ENCODE results near the gene RRAGD.
"Not testable (repeated sequence)": the region's sequence is repeated elsewhere in the genome, so short reads cannot be mapped to it uniquely, and the experiment has no call there.

RRAGD gene

GRCh38 chr6:89400912-89401399 lies 11.1 kb downstream of the RRAGD start:
- H3K9me3 Mint-ChIP-seq: no peaks in the 10 kb centered on the region
- H3K36me3 Mint-ChIP-seq (ENCODE audit: low read depth): no peaks in the 10 kb centered on the region
- H3K27me3 Mint-ChIP-seq (ENCODE audit: low read depth): peaks cover 1% of the 10 kb centered on the region
- no peak overlapping the region for H3K4me3 Mint-ChIP-seq
- no peak overlapping the region for H3K27ac Mint-ChIP-seq
- peaks cover 6% of the 10 kb centered on the region for H3K4me1 Mint-ChIP-seq (ENCODE audit: low read depth)

- Mint-ChIP-seq H3K27me3 (ENCODE audit: low read depth) (no peaks in the 10 kb centered on the region), H3K27ac (no peak overlapping the region), H3K36me3 (ENCODE audit: low read depth) (no peaks in the 10 kb centered on the region), H3K4me1 (ENCODE audit: low read depth) (peaks cover 6% of the 10 kb centered on the region), H3K9me3 (no peaks in the 10 kb centered on the region), H3K4me3 (no peak overlapping the region)
Observed at GRCh38 chr6:89400050-89400449, 12.0 kb downstream of the RRAGD start.

DNA sequence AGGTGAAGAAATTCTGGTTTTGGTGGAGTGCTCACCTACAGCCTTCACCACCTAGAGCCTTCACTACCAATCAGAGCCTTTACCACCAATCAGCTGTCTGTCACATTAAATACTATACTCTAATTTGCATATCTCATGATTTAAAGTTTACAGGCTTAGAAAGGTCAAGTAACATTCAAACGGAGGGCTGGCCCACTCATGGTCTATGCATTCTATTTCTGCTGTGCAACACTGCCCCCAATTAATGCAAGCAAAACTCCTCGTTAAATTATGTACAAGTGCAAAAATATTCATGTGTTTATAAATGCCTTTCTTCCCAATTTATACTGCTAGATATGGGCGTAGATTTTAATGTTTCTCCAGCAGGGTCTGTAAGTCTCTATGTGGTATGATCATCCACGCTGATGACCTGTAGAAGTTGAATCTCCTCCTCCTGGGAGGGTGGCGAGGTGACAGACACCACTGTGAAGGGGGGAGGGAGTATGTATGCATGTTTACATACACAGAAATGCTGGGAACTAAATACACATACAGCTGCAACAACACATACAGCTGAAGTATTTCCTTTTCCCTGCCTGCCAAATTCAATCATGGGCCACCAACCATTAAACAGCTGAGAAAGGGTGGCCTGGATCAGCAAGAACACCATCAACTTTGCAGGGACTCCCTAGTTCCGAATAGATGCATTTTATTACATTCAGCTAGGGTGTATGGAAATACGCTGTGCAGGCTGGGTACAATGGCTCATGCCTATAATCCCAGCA lies 13.1 kb downstream of the RRAGD start:
- H3K27me3 Mint-ChIP-seq (ENCODE audit: low read depth): peaks cover 5% of the 10 kb centered on the region
- H3K27ac Mint-ChIP-seq: no peak overlapping the region
- H3K4me3 Mint-ChIP-seq: no peak overlapping the region
- H3K9me3 Mint-ChIP-seq: no peaks in the 10 kb centered on the region
- H3K36me3 Mint-ChIP-seq (ENCODE audit: low read depth): no peaks in the 10 kb centered on the region
- peaks cover 6% of the 10 kb centered on the region for H3K4me1 Mint-ChIP-seq (ENCODE audit: low read depth)

- H3K36me3 Mint-ChIP-seq (ENCODE audit: low read depth); H3K27ac Mint-ChIP-seq; H3K4me3 Mint-ChIP-seq; H3K9me3 Mint-ChIP-seq; H3K4me1 Mint-ChIP-seq (ENCODE audit: low read depth): not testable (repeated sequence)
- H3K27me3 Mint-ChIP-seq (ENCODE audit: low read depth): peaks cover 12% of the 10 kb centered on the region
Observed at GRCh38 chr6:89397884-89398283, 14.2 kb downstream of the RRAGD start.

DNA sequence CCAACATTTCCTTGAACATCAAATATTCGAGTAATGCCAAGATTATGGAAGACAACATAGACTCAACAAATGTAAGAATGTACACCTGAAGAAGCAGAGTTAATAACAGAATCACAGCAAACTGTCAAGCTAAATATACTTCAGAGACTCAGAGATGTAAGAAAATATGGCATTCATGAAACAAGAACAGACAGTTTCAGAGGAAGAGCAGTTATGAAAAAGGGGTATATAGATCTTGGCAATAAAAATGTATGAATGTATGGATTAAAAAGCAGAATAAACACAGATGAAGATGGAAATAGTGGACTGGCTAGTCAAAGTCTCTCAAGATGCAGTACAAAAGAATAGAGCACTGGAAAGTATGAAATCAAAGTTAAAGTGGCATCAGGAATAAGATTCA lies 18.4 kb downstream of the RRAGD start:
- Mint-ChIP-seq H3K36me3 (ENCODE audit: low read depth) (peaks cover 6% of the 10 kb centered on the region), H3K9me3 (peaks cover 7% of the 10 kb centered on the region), H3K4me3 (no peak overlapping the region), H3K27me3 (ENCODE audit: low read depth) (peaks cover 12% of the 10 kb centered on the region), H3K27ac (no peak overlapping the region), H3K4me1 (ENCODE audit: low read depth) (peaks cover 6% of the 10 kb centered on the region)

DNA sequence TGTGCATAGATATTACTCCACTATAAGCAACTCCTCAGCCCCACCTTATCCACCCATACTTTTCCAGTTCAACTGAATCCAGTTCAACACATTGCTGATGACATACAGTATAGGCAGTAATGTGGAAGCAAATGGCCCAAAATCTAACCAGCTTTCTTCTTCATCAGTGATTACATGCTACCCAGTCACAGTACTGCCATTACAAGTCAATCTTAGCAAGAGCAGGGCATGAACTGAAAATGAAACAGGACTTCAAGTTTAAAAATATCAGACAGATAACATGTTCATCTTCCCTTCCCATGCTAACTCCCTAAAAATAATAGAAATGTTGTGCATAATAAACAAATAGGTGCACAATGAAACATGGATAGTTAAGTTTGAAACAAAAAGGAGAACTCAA lies 19.2 kb downstream of the RRAGD start:
- H3K4me3 Mint-ChIP-seq: no peak overlapping the region
- peaks cover 6% of the 10 kb centered on the region for H3K36me3 Mint-ChIP-seq (ENCODE audit: low read depth)
- peaks cover 12% of the 10 kb centered on the region for H3K27me3 Mint-ChIP-seq (ENCODE audit: low read depth)
- peaks cover 6% of the 10 kb centered on the region for H3K4me1 Mint-ChIP-seq (ENCODE audit: low read depth)
- no peak overlapping the region for H3K27ac Mint-ChIP-seq
- peaks cover 7% of the 10 kb centered on the region for H3K9me3 Mint-ChIP-seq

DNA sequence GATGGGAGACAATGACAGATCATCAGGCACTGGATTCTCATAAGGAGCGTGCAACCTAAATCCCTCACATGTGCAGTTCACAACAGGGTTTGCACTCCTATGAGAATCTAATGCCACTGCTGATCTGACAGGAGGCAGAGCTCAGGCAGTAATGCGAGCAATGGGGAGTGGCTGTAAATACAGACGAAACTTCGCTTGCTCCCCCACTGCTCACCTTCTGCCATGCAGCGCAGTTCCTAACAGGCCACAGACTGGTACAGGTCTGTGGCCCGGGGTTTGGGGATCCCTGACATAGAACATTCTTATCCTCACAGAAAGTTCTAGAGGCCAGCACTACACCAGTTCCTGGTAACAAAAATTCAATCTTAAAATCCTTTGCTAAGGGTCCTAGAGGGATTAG lies 23.2 kb downstream of the RRAGD start:
- H3K4me1 Mint-ChIP-seq (ENCODE audit: low read depth): peaks cover 9% of the 10 kb centered on the region
- peaks cover 11% of the 10 kb centered on the region for H3K36me3 Mint-ChIP-seq (ENCODE audit: low read depth)
- peaks cover 6% of the 10 kb centered on the region for H3K9me3 Mint-ChIP-seq
- H3K27ac Mint-ChIP-seq: no peak overlapping the region
- no peak overlapping the region for H3K4me3 Mint-ChIP-seq
- peaks cover 6% of the 10 kb centered on the region for H3K27me3 Mint-ChIP-seq (ENCODE audit: low read depth)

GRCh38 chr6:89387516-89388201 lies 24.4 kb downstream of the RRAGD start:
- no peaks in the 10 kb centered on the region for H3K27me3 Mint-ChIP-seq (ENCODE audit: low read depth)
- H3K4me3 Mint-ChIP-seq: no peak overlapping the region
- H3K9me3 Mint-ChIP-seq: no peaks in the 10 kb centered on the region
- peaks cover 5% of the 10 kb centered on the region for H3K4me1 Mint-ChIP-seq (ENCODE audit: low read depth)
- H3K27ac Mint-ChIP-seq: no peak overlapping the region
- peaks cover 9% of the 10 kb centered on the region for H3K36me3 Mint-ChIP-seq (ENCODE audit: low read depth)

DNA sequence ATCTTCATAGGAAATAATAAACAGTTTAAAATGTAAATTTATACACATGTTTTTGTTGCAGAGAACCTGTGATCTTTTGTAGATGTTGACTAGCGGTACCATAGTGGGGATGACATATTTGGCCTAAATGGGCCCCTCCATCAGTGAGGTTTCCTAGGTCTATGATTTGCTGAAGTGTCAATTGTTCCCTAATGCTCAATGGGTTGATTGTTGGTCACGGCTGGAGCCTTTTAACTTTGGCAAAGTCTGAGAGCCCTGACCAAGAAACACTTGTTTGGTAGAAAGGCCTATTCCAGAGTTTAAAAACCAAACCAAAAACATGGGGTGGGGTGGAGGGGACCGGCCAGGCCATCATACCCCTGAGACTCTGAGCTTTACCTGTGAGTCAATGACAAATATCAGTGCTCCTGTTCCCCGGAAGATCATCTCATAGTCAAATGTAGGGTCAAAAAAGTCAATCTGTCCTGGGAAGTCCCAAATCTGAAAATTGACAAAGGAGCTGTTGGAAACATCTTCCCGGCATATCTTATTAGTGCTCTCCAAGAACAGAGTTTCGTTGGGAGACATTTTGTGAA lies 25.1 kb downstream of the RRAGD start:
- Mint-ChIP-seq H3K9me3 (no peaks in the 10 kb centered on the region), H3K27ac (no peak overlapping the region), H3K4me3 (no peak overlapping the region), H3K27me3 (ENCODE audit: low read depth) (no peaks in the 10 kb centered on the region), H3K4me1 (ENCODE audit: low read depth) (peaks cover 5% of the 10 kb centered on the region), H3K36me3 (ENCODE audit: low read depth) (peaks cover 9% of the 10 kb centered on the region)

- Mint-ChIP-seq H3K27me3 (ENCODE audit: low read depth) (peaks cover 3% of the 10 kb centered on the region), H3K9me3 (no peaks in the 10 kb centered on the region), H3K27ac (no peak overlapping the region), H3K4me1 (ENCODE audit: low read depth) (peaks cover 7% of the 10 kb centered on the region), H3K4me3 (no peak overlapping the region), H3K36me3 (ENCODE audit: low read depth) (peaks cover 8% of the 10 kb centered on the region)
Observed at GRCh38 chr6:89385846-89386245, 26.2 kb downstream of the RRAGD start.

DNA sequence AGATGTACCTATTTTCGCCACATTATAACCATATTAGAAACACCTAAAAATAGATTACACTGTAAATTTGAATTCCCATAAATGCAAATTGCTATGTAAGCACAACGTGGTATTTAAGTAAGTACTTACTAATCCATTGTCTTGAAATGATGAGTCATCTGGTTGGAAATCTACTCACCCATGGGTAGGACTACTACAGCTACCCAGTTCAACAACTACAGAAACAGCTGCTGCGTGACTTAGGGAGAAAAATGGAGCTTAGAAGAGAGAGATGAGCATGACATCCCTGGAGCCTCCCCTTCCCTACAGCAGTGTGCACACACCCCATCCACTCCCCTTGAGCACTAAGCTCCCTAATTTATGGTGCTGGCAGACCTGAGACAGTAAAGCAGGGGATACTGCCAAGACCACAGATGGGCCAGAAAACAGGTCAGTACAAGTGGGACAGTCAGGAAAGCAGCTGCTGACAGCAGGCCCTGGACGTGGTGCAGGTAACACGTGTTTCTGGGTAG lies 26.9 kb downstream of the RRAGD start:
- Mint-ChIP-seq H3K27ac (no peak overlapping the region), H3K27me3 (ENCODE audit: low read depth) (peaks cover 3% of the 10 kb centered on the region), H3K4me1 (ENCODE audit: low read depth) (peaks cover 9% of the 10 kb centered on the region), H3K4me3 (no peak overlapping the region), H3K36me3 (ENCODE audit: low read depth) (peaks cover 9% of the 10 kb centered on the region), H3K9me3 (no peaks in the 10 kb centered on the region)

DNA sequence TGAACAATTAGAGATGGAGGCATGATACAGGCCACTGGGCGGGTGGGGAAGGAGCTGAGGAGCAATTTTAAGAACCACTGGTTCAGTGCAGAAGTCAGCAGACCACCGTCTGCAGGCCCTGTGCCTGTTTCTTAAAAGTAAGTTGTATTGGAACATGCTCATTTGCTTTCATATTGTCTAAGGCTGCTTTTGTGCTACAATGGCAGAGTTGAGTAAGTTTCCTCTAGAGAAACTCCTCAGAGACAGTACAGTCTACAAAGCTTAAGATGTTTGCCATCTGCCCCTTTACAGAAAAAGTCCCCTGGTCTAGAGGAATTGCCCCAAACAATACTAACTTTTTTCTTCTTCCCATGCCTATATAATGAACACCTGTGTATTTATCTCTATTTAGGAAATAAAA lies 31.0 kb downstream of the RRAGD start:
- Mint-ChIP-seq H3K9me3 (no peaks in the 10 kb centered on the region), H3K4me3 (no peak overlapping the region), H3K36me3 (ENCODE audit: low read depth) (peaks cover 13% of the 10 kb centered on the region), H3K27ac (no peak overlapping the region), H3K27me3 (ENCODE audit: low read depth) (peaks cover 3% of the 10 kb centered on the region), H3K4me1 (ENCODE audit: low read depth) (peaks cover 17% of the 10 kb centered on the region)

DNA sequence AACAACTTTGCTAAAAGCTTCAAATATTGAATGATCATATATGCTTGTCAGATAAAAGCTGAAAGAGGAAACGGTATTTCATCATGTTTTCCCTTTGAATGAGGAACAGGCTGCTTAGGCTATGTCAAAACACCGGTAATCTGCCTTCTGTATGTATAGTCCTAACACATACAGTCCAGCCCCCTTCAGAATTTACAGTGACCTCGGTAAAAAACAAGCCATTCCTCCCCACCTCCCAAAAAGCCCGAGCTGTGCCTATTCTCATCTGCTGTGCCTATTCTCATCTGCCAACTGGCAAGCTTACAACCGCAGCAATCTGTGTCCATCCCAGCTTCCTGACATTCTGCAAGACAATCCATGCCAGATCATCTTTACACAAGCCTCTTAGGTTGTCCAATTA lies 32.8 kb downstream of the RRAGD start:
- H3K4me1 Mint-ChIP-seq (ENCODE audit: low read depth): peaks cover 28% of the 10 kb centered on the region
- H3K27me3 Mint-ChIP-seq (ENCODE audit: low read depth): peaks cover 3% of the 10 kb centered on the region
- H3K9me3 Mint-ChIP-seq: no peaks in the 10 kb centered on the region
- H3K27ac Mint-ChIP-seq: no peak overlapping the region
- no peak overlapping the region for H3K4me3 Mint-ChIP-seq
- peaks cover 13% of the 10 kb centered on the region for H3K36me3 Mint-ChIP-seq (ENCODE audit: low read depth)

DNA sequence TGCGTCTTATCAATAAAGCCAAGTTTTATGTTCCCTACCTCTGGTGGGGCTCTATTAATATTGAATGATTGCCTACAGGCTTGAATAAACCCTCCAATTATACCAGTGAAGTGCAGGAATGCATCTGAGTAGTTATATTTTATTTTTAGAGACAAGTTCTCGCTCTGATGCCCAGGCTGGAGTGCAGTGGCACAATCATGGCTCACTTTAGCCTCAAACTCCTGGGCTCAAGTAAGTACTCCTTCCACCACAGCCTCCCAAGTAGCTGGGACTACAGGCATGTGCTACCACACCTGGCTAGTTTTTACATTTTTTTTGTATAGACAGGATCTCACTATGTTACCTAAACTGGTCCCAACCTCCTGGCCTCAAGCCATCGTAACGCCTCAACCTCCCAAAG lies 33.4 kb downstream of the RRAGD start:
- peaks cover 3% of the 10 kb centered on the region for H3K27me3 Mint-ChIP-seq (ENCODE audit: low read depth)
- no peak overlapping the region for H3K4me3 Mint-ChIP-seq
- peaks cover 30% of the 10 kb centered on the region for H3K4me1 Mint-ChIP-seq (ENCODE audit: low read depth)
- no peaks in the 10 kb centered on the region for H3K9me3 Mint-ChIP-seq
- peaks cover 13% of the 10 kb centered on the region for H3K36me3 Mint-ChIP-seq (ENCODE audit: low read depth)
- no peak overlapping the region for H3K27ac Mint-ChIP-seq
